SH-SY5Y (cell line): ENCODE results near the gene ADAT3.

Experiments
- GATA2 ChIP-seq: IDR thresholded peaks from 2 replicates; pipeline ENCODE4 v1.6.1; 2011; ENCODE audit warnings: mild to moderate bottlenecking, low read depth, low read length
- GATA3 ChIP-seq: IDR thresholded peaks from 2 replicates; pipeline ENCODE4 v1.6.1; 2011; ENCODE audit warnings: low read depth, mild to moderate bottlenecking, low read length, moderate library complexity

- TF ChIP-seq GATA2: no peak
- no peak for TF ChIP-seq GATA3
Observed at GRCh38 chr19:1943661-1944087, 38.5 kb downstream of the ADAT3 start.
